Bronchial epithelial cell (primary cell): ENCODE data around the gene ITM2C. TPM values are rescaled to one million over a fixed set of nuclear protein-coding genes. Genes with fewer than 3 reads are reported as not detected.

Experiments
- DNase-seq: peaks from one replicate; pipeline ENCODE4 v3.0.0-alpha.2; 2010; ENCODE audit warnings: low read depth
- FAIRE-seq: peaks from 2 replicates; lab custom pipeline; 2011; peaks lifted over from hg19 to GRCh38; lab: Jason Lieb, UNC
- H3K27me3 ChIP-seq: 2 replicates; pipeline ENCODE4 v1.5.1; 2011; ENCODE audit warnings: low read length; ENCODE audit not compliant: control insufficient read depth, insufficient read depth
- H3K36me3 ChIP-seq: 2 replicates; pipeline ENCODE4 v1.5.1; 2011; ENCODE audit warnings: low read length; ENCODE audit not compliant: control insufficient read depth, insufficient read depth
- H3K4me3 ChIP-seq: 2 replicates; pipeline ENCODE4 v1.5.1; 2011; ENCODE audit warnings: mild to moderate bottlenecking, low read depth, low read length, control low read depth
- total RNA-seq: library from RNA; depleted of rRNA; stranded (reverse); fragments of >200 nt; gene quantifications from 2 replicates; pipeline ENCODE4 v1.2.1, GENCODE V29; 2014
- TF ChIP-seq, protein P1 (sequence below): IDR thresholded peaks from 2 replicates; pipeline ENCODE4 v1.5.1; 2011; ENCODE audit warnings: mild to moderate bottlenecking, moderate library complexity, low read length, control low read depth, inconsistent platforms; ENCODE audit not compliant: insufficient read depth, severe bottlenecking

The ITM2C gene
- total RNA-seq, 1 donor from 2014 or later, result 20.3 TPM

DNA sequence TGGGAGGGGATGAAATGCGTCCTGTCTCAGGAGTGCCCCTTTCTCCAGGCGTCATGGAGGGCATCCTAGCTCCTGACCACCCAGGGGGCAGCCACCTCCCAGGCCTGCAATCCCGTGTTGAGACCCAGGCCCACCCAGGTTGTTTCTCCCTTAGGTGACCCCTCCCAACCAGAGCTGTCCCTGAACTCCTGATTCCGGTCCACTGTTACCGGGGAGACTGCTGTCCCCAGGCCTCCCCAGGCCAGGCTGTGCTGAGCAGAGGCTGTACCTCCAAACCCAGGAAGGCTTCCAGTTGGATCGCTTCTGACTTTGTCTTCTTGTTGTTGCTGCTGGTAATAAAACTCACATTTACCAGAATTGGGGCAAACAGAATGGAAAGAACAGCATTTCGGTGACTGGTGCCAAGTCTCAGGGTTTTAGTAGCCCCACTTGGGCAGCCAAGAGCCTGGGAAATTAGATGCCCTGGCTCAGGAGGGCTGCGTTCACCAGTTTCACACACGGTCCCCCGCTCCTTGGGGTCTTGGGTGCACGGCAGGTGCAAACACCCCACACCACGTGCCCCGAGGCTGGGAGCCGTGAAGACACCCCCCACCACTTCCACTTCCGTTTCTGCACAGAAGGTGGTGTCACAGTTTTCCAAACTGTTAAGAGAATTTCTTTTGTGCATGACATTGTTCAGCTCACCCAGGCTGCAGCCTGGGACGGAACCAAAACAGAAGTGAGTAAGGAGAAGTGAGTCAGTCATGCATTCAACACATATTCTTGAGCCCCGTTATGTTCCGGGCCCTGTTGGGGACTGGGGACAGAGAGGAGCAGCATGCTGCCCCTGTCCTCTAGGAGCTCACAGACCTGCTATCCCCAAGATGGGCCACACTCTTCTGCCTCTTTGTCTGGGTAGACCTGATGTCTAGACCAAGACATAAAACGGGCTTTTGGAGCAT is 29.4 kb downstream of the ITM2C start:
- FAIRE-seq (peak; percentile 90), DNase-seq (no peak)
- TF ChIP-seq, protein P1, sequence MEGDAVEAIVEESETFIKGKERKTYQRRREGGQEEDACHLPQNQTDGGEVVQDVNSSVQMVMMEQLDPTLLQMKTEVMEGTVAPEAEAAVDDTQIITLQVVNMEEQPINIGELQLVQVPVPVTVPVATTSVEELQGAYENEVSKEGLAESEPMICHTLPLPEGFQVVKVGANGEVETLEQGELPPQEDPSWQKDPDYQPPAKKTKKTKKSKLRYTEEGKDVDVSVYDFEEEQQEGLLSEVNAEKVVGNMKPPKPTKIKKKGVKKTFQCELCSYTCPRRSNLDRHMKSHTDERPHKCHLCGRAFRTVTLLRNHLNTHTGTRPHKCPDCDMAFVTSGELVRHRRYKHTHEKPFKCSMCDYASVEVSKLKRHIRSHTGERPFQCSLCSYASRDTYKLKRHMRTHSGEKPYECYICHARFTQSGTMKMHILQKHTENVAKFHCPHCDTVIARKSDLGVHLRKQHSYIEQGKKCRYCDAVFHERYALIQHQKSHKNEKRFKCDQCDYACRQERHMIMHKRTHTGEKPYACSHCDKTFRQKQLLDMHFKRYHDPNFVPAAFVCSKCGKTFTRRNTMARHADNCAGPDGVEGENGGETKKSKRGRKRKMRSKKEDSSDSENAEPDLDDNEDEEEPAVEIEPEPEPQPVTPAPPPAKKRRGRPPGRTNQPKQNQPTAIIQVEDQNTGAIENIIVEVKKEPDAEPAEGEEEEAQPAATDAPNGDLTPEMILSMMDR, result no peak
- H3K27me3 ChIP-seq, result peaks cover 2% of the 10 kb centered on the region
- no peaks in the 10 kb centered on the region for H3K36me3 ChIP-seq
- H3K4me3 ChIP-seq, result no peak overlapping the region

DNA sequence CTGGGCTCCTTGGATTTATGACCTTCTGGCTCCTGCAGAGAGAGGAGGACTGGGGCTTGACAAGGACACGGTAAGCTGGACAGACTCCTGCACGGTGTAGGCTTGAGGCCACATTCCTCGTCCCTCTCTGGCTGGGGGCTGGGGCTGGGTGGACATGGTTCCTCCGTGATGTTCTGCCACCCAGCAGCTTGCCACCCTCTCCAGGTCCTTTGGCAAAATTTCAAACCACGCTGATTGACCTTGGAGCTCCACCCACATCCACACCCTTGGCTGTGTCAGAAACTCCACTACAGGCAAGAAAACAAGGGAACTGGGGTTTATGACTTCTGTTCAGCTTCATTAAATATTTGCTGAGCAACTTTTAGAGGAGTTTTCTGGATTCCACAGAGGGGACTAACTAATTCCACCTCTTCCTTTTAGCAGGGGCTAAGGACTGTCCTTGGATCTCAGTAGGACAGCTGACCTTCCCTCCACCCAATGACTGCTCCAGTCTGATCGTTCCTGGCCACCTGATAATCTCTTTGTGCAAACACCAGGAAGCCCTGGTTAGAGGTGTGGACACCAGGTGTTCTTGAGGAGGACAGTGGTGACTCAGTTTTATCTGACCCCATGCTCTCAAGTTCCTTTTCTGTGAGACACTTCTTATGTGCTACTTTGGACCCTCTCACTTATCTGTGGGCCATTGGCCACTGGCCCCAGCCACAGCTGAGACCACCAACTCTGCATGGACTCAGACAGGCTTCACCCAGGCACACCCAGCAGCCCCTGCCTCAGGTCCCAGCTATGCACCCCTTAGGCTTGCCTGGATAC is 31.0 kb downstream of the ITM2C start:
- peaks cover 4% of the 10 kb centered on the region for H3K27me3 ChIP-seq

DNA sequence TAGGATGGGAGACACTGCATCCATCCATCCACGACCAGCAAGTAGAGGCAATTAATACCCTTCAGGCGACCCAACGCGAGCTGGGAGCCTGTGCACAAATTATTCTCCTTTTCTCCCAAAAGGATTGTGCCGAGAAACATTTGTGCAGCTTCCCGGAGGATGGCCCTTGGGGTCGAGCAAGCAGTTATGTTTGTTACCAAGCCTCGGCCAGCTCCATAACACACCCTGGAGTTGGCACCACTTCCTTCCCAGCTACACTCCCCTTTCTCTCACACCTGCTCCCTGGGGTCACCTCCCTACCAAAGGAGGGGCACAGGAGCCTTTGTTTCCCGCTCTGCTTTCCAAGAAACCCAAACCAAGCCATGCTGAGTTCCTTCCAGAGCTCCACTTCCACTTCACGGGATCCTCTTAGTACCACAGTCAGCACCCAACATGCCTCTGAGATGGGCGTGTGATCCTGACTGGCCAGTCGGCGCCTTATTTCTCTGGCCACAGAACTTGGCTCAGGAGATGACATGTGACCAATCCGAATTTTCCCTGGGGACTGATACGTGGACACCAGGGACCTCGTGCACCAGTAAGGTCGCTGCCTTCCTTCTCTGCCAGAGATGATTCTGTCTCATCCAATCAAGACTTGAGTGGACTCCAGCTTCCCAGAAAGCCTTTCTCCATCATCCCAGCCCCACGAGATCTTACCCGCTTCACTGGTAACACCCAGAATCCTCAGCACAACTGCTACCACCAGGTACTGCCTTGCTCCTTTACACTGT is 31.8 kb downstream of the ITM2C start:
- FAIRE-seq (peak; percentile 18), DNase-seq (no peak)
- no peaks in the 10 kb centered on the region for H3K36me3 ChIP-seq
- H3K27me3 ChIP-seq, result peaks cover 7% of the 10 kb centered on the region
- TF ChIP-seq, protein P1, result no peak
- no peak overlapping the region for H3K4me3 ChIP-seq

More for the DNA sequence above, 31.0 kb downstream of the ITM2C start:
- no peaks in the 10 kb centered on the region for H3K36me3 ChIP-seq
- DNase-seq, result no peak
- TF ChIP-seq, protein P1, result no peak
- no peak overlapping the region for H3K4me3 ChIP-seq
- FAIRE-seq, result no peak

DNA sequence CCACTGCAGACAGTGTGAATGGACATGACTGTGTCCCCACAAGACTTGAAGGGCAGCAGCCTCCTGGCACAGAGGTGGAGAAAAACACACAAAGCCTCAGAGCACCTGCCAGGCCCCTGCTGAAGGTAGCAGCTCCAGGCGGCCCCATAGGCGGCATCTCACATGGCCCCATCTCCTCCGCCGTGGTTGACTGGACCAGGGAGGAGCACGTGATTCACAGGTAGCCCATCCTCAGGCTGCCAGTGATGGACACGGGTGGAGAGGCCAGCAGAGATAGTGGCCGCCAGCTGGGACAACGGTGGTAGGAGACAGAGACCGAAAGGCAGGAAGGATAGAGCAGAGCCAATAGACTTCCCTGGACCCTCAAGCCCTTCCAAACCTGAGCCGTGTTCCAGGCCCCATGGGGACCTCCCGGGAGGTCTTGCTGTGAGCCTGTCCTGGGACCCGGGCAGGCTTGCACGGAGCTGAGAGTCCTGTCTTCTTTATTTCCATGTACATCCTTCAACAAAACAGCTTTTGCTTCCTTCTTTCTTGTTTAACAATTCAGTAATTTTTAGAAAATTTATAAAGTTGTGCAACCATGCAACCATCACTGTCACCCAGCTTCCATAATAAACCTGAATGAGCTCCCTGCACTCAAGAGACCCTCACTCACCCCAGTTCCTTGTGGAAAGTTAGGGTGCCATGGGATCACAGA is 33.4 kb downstream of the ITM2C start:
- no peaks in the 10 kb centered on the region for H3K36me3 ChIP-seq
- DNase-seq, result no peak
- TF ChIP-seq, protein P1, result no peak
- H3K4me3 ChIP-seq, result no peak overlapping the region
- peaks cover 7% of the 10 kb centered on the region for H3K27me3 ChIP-seq
- FAIRE-seq, result no peak

DNA sequence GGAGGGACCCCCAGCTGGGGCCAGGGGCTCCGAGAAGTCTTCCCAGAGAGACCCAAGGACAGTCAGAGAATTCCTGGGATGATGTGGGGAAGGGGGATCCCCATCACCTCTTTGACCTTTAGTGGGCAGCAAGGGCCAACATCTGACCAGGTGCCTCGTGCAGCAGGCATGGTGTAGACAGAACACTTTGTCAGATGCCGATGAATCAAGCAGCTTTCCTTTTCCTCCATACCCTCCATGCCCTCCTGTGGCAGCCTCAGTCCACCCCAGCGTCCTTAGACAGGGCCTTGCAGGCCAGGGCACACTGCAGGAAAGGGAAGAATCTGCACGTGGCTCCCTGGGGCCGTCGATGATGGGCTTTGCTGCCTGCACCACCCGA is 34.0 kb downstream of the ITM2C start:
- Histone ChIP-seq H3K36me3 (no peaks in the 10 kb centered on the region), H3K4me3 (no peak overlapping the region), H3K27me3 (peaks cover 7% of the 10 kb centered on the region)
- TF ChIP-seq, protein P1, result no peak
- FAIRE-seq (no peak), DNase-seq (no peak)
